T-helper 9 cell (primary cell): ENCODE results near the gene LAX1.
A peak's percentile ranks its signal among the peaks of the same experiment; 100 is the strongest.
"Not testable (repeated sequence)": the region's sequence is repeated elsewhere in the genome, so short reads cannot be mapped to it uniquely, and the experiment has no call there.

Experiments used
- DNase-seq: peaks from one replicate; pipeline ENCODE4 v3.0.0-alpha.2; 2020

LAX1 gene

GRCh38 chr1:203769505-203770343, 4.7 kb downstream of the LAX1 start:
- DNase-seq, result no peak

GRCh38 chr1:203771901-203772301, 6.9 kb downstream of the LAX1 start:
- DNase-seq, result no peak

- no peak for DNase-seq
These were observed 7.9 kb downstream of the LAX1 start for GRCh38 chr1:203772836-203773235.

GRCh38 chr1:203776636-203777035, 11.7 kb downstream of the LAX1 start:
- DNase-seq, result no peak

GRCh38 chr1:203777596-203777995, 12.6 kb downstream of the LAX1 start:
- no peak for DNase-seq

- DNase-seq, result no peak
These were observed 13.2 kb downstream of the LAX1 start for GRCh38 chr1:203778146-203778545.

GRCh38 chr1:203778789-203779188, 13.8 kb downstream of the LAX1 start:
- no peak for DNase-seq

GRCh38 chr1:203781962-203782361, 17.0 kb downstream of the LAX1 start:
- DNase-seq, result no peak

- DNase-seq, result no peak
These were observed 25.0 kb downstream of the LAX1 start for GRCh38 chr1:203789966-203790365.

GRCh38 chr1:203791498-203791897, 26.5 kb downstream of the LAX1 start:
- DNase-seq, result no peak

GRCh38 chr1:203792486-203792885, 27.5 kb downstream of the LAX1 start:
- no peak for DNase-seq

- DNase-seq, result not testable (repeated sequence)
These were observed 28.6 kb downstream of the LAX1 start for GRCh38 chr1:203793561-203793960.

GRCh38 chr1:203794764-203795440, 29.9 kb downstream of the LAX1 start:
- DNase-seq, result no peak

GRCh38 chr1:203795441-203796235, 30.7 kb downstream of the LAX1 start, which contains the start of the genes ZBED6 and ZC3H11A:
ZBED6 (plus strand) TSS chr1:203795623; CDS start chr1:203797523, 1,900 bp downstream.
ZC3H11A (plus strand) TSS chr1:203795623; CDS start chr1:203817071, 21,448 bp downstream.
- peak; percentile 97 for DNase-seq

- DNase-seq, result peak; percentile 7
These were observed 31.2 kb downstream of the LAX1 start for GRCh38 chr1:203796236-203796605.

- DNase-seq, result no peak
These were observed 32.2 kb downstream of the LAX1 start for GRCh38 chr1:203797216-203797615.

- no peak for DNase-seq
These were observed 33.1 kb downstream of the LAX1 start for GRCh38 chr1:203797948-203798655.

GRCh38 chr1:203799157-203799556, 34.2 kb downstream of the LAX1 start:
- no peak for DNase-seq

GRCh38 chr1:203799971-203800370, 35.0 kb downstream of the LAX1 start:
- no peak for DNase-seq

- DNase-seq, result no peak
These were observed 40.7 kb downstream of the LAX1 start for GRCh38 chr1:203805689-203806088.

- DNase-seq, result no peak
These were observed 42.2 kb downstream of the LAX1 start for GRCh38 chr1:203807196-203807595.

GRCh38 chr1:203813581-203814341, 48.8 kb downstream of the LAX1 start:
- no peak for DNase-seq
